ENCODE results near the gene SLC35D1. TPM values are rescaled to one million over a fixed set of nuclear protein-coding genes. Genes with fewer than 3 reads are reported as not detected.

SLC35D1 gene
- total RNA-seq, 2 experiments from 2014 or later, result 10.8 to 13.1 TPM

DNA sequence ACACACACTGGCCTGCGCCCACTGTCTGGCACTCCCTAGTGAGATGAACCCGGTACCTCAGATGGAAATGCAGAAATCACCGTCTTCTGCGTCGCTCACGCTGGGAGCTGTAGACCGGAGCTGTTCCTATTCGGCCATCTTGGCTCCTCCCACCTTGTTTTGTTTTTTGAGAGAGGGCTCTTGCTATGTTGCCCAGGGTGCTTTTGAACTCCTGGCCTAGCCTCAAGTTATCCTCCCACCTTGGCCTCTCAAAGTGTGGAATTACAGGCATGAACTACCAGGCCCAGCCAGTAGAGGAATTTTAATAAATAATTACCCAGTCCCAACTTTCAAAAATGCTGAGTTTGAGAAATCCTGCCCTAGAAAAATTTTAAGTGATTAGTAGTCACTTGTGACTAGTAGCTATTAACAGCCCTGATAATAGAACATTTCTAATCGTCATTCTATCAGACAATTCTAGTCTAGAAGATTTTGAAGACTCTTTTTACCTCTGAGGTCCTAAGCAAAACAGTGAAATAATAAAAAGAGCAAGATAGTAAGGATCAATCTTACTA, 30.9 kb upstream of the SLC35D1 start:
- POLR2A ChIA-PET, result interaction anchor here (1.2 kb wide), 1 partner anchor 8 kb away, joined by 3 read pairs; no protein-coding TSS in a partner anchor
- no peak for DNase-seq (ENCODE audit: low spot score)
- Histone ChIP-seq H4K20me1 (ENCODE audit: insufficient read depth, low read length) (no peaks in the 10 kb centered on the region), H3K4me2 (ENCODE audit: low read length) (no peak overlapping the region), H3K9me3 (ENCODE audit: low read length) (no peaks in the 10 kb centered on the region), H3K36me3 (ENCODE audit: insufficient read depth, low read length) (no peaks in the 10 kb centered on the region), H3K79me2 (ENCODE audit: insufficient read depth, low read depth, low read length) (no peaks in the 10 kb centered on the region), H3K9me2 (ENCODE audit: insufficient read depth, low read length) (no peaks in the 10 kb centered on the region), H3K4me3 (ENCODE audit: low read depth, low read length, poor library complexity, severe bottlenecking) (no peak overlapping the region), H2AFZ (ENCODE audit: low read length) (no peak overlapping the region), H3K27ac (ENCODE audit: low read depth, low read length, poor library complexity, severe bottlenecking) (no peak overlapping the region), H3K4me1 (ENCODE audit: insufficient read depth, low read length, poor library complexity, severe bottlenecking) (no peaks in the 10 kb centered on the region)
- TF ChIP-seq, protein P1, sequence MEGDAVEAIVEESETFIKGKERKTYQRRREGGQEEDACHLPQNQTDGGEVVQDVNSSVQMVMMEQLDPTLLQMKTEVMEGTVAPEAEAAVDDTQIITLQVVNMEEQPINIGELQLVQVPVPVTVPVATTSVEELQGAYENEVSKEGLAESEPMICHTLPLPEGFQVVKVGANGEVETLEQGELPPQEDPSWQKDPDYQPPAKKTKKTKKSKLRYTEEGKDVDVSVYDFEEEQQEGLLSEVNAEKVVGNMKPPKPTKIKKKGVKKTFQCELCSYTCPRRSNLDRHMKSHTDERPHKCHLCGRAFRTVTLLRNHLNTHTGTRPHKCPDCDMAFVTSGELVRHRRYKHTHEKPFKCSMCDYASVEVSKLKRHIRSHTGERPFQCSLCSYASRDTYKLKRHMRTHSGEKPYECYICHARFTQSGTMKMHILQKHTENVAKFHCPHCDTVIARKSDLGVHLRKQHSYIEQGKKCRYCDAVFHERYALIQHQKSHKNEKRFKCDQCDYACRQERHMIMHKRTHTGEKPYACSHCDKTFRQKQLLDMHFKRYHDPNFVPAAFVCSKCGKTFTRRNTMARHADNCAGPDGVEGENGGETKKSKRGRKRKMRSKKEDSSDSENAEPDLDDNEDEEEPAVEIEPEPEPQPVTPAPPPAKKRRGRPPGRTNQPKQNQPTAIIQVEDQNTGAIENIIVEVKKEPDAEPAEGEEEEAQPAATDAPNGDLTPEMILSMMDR (conservative IDR thresholded peaks at IDR 0.05; ENCODE audit: low read length), result no peak
- no peak for TF ChIP-seq EZH2phosphoT487 (IDR thresholded peaks at IDR 0.05; ENCODE audit: borderline replicate concordance, low read depth, low read length)
- no TSS peak for BruUV-seq (replicated peaks)
- intact Hi-C loops (cut with micrococcal nuclease; ENCODE audit: unreplicated experiment), result no loop called here
- CTCF ChIA-PET (ENCODE audit: unreplicated experiment), result no interaction called here

DNA sequence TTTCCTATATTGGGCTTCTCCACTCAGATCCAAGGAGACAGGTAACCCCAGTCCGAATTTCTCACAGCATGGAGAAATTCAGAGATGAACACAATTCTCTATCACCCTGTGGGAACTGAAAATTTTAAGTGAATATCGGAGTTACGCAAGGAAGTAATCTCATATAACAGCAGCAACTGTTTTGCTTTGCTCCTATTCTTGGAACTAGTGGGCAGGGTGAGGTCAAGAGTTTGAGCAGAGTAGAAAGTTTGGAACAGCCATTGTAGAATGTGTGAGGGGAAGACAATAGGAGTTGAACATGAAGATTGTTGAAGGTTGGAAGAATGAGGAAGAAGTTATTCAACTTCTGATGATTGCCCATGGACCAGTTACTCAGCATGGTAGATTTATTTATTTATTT, 24.3 kb upstream of the SLC35D1 start:
- POLR2A ChIA-PET, result no interaction called here

DNA sequence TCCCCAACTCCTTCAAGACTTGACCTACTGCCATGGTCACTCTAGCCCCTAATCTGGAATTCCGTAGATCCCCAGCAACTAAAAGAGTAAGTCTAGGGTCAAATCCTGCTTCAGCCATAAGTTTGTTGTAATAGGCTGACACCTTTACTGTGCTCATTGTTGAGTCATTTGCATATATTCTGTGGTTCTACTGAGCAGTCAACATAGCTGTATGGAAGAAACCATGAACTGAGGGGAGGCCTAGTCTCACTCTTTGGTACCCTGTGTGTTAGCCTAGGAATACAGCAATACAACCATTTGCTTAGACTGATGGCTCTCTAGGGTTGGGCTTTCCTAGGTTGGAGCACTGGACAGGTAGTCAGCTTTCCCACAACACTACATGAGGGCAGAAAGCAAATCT, 23.6 kb upstream of the SLC35D1 start:
- ChIA-PET CTCF (ENCODE audit: unreplicated experiment) (no interaction called here), POLR2A (no interaction called here)
- H3K36me3 ChIP-seq (ENCODE audit: insufficient read depth, low read length), result no peaks in the 10 kb centered on the region
- no peak overlapping the region for H3K4me3 ChIP-seq (ENCODE audit: low read depth, low read length, poor library complexity, severe bottlenecking)
- no TSS peak for BruUV-seq (replicated peaks)
- intact Hi-C loops (cut with micrococcal nuclease; ENCODE audit: unreplicated experiment), result no loop called here
- H2AFZ ChIP-seq (ENCODE audit: low read length), result no peak overlapping the region
- H3K9me3 ChIP-seq (ENCODE audit: low read length), result no peaks in the 10 kb centered on the region
- TF ChIP-seq, protein P1 (conservative IDR thresholded peaks at IDR 0.05; ENCODE audit: low read length), result no peak
- H3K27ac ChIP-seq (ENCODE audit: low read depth, low read length, poor library complexity, severe bottlenecking), result no peak overlapping the region
- H3K4me1 ChIP-seq (ENCODE audit: insufficient read depth, low read length, poor library complexity, severe bottlenecking), result no peaks in the 10 kb centered on the region
- H3K9me2 ChIP-seq (ENCODE audit: insufficient read depth, low read length), result no peaks in the 10 kb centered on the region
- no peak overlapping the region for H3K4me2 ChIP-seq (ENCODE audit: low read length)
- no peaks in the 10 kb centered on the region for H4K20me1 ChIP-seq (ENCODE audit: insufficient read depth, low read length)
- no peaks in the 10 kb centered on the region for H3K79me2 ChIP-seq (ENCODE audit: insufficient read depth, low read depth, low read length)
- DNase-seq (ENCODE audit: low spot score), result no peak

More for the DNA sequence above, 24.3 kb upstream of the SLC35D1 start:
- intact Hi-C loops (cut with micrococcal nuclease; ENCODE audit: unreplicated experiment), result no loop called here
- Histone ChIP-seq H3K9me2 (ENCODE audit: insufficient read depth, low read length) (no peaks in the 10 kb centered on the region), H3K27ac (ENCODE audit: low read depth, low read length, poor library complexity, severe bottlenecking) (no peak overlapping the region), H3K79me2 (ENCODE audit: insufficient read depth, low read depth, low read length) (no peaks in the 10 kb centered on the region), H4K20me1 (ENCODE audit: insufficient read depth, low read length) (no peaks in the 10 kb centered on the region), H3K4me1 (ENCODE audit: insufficient read depth, low read length, poor library complexity, severe bottlenecking) (no peaks in the 10 kb centered on the region), H2AFZ (ENCODE audit: low read length) (no peak overlapping the region), H3K4me3 (ENCODE audit: low read depth, low read length, poor library complexity, severe bottlenecking) (no peak overlapping the region), H3K36me3 (ENCODE audit: insufficient read depth, low read length) (no peaks in the 10 kb centered on the region), H3K4me2 (ENCODE audit: low read length) (no peak overlapping the region), H3K9me3 (ENCODE audit: low read length) (no peaks in the 10 kb centered on the region)
- no peak for DNase-seq (ENCODE audit: low spot score)
- TF ChIP-seq, protein P1 (conservative IDR thresholded peaks at IDR 0.05; ENCODE audit: low read length), result no peak
- TF ChIP-seq EZH2phosphoT487 (IDR thresholded peaks at IDR 0.05; ENCODE audit: borderline replicate concordance, low read depth, low read length), result no peak
- CTCF ChIA-PET (ENCODE audit: unreplicated experiment), result no interaction called here
- no TSS peak for BruUV-seq (replicated peaks)
